HL-60/S4 treated with retinoic acid at 250 ng/mL for 4 days and 3 days (cell line): ENCODE results near the gene PIR.

Experiments used
- in situ Hi-C: fragments of 300-500 bp; cut with MboI; formaldehyde crosslinking; loops from 2 replicates; pipeline ENCODE4 v1.7.0; 2022; ENCODE audit warnings: low sequenced_read_pairs

Gene PIR

GRCh38 chrX:15358533-15358932 is 134.6 kb downstream of the PIR start:
- in situ Hi-C loops, result loop anchor here (25.0 kb wide), 1 partner anchor 104 kb away; no protein-coding TSS in a partner anchor

GRCh38 chrX:15356444-15356843 is 136.7 kb downstream of the PIR start:
- in situ Hi-C loops, result loop anchor here (25.0 kb wide), 1 partner anchor 106 kb away; no protein-coding TSS in a partner anchor

- in situ Hi-C loops, result loop anchor here (25.0 kb wide), 1 partner anchor 112 kb away; no protein-coding TSS in a partner anchor
Measured at GRCh38 chrX:15350329-15350996, 142.7 kb downstream of the PIR start.

GRCh38 chrX:15349046-15349445 is 144.1 kb downstream of the PIR start:
- in situ Hi-C loops, result no loop called here

GRCh38 chrX:15345976-15346375 is 147.2 kb downstream of the PIR start:
- in situ Hi-C loops, result no loop called here

- in situ Hi-C loops, result no loop called here
Measured at GRCh38 chrX:15344106-15344505, 149.0 kb downstream of the PIR start.

DNA sequence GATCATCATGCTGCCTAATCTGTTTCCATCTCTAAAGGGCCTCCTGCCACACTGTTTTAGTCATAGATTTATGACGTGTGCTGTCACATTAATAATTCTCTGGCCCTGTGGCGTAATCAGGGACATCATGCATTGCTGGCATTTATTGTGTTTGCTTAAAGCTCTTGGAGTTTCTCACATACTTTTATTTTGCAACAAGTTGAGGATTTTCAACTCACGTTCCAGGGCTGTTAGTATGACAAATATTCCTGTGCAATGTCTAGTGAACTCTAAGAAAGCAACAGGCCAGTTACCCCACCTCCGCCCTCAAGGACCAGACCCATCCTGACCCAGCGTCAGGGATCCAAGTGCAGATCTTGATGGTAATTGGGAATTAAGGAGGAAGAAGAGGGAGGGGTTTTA is 150.1 kb downstream of the PIR start:
- in situ Hi-C loops, result no loop called here

- in situ Hi-C loops, result no loop called here
Measured at GRCh38 chrX:15340867-15341266, 152.3 kb downstream of the PIR start.

- in situ Hi-C loops, result no loop called here
Measured at GRCh38 chrX:15336023-15336413, 157.1 kb downstream of the PIR start.

DNA sequence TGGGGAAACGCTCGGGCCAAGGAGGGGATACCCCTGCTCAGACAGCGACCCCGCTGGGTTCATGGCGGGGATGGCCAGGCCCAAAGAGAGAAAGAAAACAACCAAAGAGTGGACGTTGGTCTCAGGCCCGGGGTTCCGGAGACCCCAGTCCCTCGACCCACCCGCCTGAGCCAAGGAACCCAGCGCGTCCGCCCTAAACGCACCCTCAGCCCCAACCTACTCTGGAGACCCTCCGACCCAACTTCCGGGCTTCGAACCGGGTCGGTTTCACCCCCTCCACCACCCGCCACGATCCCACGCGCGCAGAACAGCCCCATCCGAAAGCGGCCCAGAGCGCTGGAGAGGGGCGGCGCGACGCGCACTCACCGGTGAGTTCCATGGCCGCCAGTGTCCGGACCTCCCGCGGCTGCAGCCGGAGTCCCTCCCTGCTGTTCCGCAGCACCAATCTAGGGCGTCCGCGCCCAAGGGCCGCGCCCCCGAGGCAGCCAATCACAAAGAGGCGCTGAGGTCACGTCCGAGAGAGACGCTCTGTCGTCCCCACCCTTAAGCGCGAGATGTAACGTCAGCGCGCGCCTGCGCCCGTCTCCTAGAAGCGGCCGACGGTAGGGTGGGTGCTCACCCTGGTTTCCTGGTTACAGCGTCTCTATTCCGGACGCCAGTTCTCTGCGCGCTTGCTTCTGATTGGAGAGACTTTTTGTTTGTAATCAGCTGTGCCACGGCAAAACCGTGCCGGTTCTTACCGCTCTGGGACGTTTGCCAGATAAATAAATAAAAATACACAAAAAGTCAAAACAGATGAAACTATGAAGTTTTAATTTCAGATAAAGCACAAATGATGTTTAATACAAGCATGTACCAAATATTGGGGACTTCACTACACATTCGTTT is 157.8 kb downstream of the PIR start, which contains the start of gene PIGA:
Gene PIGA (minus strand): TSS at position 389 of the 888 bp plus-strand sequence. CDS start 3,593 bp downstream, outside the sequence.
- in situ Hi-C loops, result no loop called here
